ENCODE data around the gene SLC7A5.
A peak's percentile ranks its signal among the peaks of the same experiment; 100 is the strongest.
"Not testable (repeated sequence)": the region's sequence is repeated elsewhere in the genome, so short reads cannot be mapped to it uniquely, and the experiment has no call there.

SLC7A5 gene

DNA sequence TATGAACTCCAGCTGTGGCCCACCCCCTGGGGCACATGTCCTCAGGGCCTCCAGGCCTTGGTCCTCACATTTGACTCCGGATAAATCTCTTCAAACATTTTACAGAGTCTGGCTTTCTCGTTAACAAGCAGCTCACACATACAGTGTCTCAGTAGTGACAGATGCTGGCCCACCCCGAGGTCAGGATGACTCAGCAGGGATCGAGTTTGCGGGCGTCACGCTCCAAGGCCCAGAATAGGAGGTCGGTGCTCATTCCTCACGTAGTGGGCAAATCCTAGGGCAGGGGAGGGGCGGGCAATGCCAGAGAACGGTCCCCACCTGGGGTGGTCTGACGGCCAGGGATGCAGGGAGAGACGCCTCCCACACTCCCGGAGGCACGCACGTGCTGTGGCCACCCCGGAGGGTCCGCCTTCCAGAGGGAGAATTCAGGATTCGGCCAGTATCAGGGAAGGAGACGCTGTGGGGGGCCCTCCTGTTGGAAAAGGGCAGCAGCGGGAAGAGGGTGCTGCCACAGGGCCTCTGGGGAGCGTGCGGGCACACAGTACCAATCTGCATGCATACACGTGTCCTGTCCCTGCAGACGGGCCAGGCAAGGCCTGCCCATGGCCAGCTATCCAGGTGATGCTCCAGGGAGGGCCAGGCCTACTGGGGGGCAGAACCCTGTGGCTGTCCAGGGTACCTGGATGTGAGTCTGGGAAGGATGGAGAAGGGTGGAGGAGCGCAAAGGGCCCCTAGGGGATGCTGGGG lies 8.6 kb downstream of the SLC7A5 start:
- in situ Hi-C loops (cut with HindIII; ENCODE audit: low pct_ligation_motif_present, low sequenced_read_pairs): no loop called here
- TF ChIP-seq CTCF (IDR thresholded peaks at IDR 0.05; ENCODE audit: low read depth, low read length, missing control alignments): no peak
- Histone ChIP-seq H3K4me3 (ENCODE audit: low read depth, low read length) (no peak overlapping the region), H3K36me3 (replicated peaks) (peaks cover 65% of the 10 kb centered on the region), H3K27me3 (replicated peaks) (no peaks in the 10 kb centered on the region), H3K27ac (peak overlapping the region; percentile 51)
- peak; percentile 80 for DNase-seq

- DNase-seq; H3K4me3 ChIP-seq (ENCODE audit: low read depth, low read length); in situ Hi-C loops (cut with HindIII; ENCODE audit: low pct_ligation_motif_present, low sequenced_read_pairs); H3K27me3 ChIP-seq (replicated peaks); H3K27ac ChIP-seq: not testable (repeated sequence)
- peaks cover 66% of the 10 kb centered on the region for H3K36me3 ChIP-seq (replicated peaks)
Measured at GRCh38 chr16:87858151-87858993, 10.9 kb downstream of the SLC7A5 start.

- Histone ChIP-seq H3K27ac (peak overlapping the region; percentile 60), H3K36me3 (replicated peaks) (peaks cover 66% of the 10 kb centered on the region), H3K27me3 (replicated peaks) (no peaks in the 10 kb centered on the region), H3K4me3 (ENCODE audit: low read depth, low read length) (no peak overlapping the region)
- DNase-seq: no peak
- TF ChIP-seq CTCF (IDR thresholded peaks at IDR 0.05; ENCODE audit: low read depth, low read length, missing control alignments): no peak
- in situ Hi-C loops (cut with HindIII; ENCODE audit: low pct_ligation_motif_present, low sequenced_read_pairs): no loop called here
Measured at GRCh38 chr16:87856791-87857228, 12.5 kb downstream of the SLC7A5 start.

- H3K4me3 ChIP-seq (ENCODE audit: low read depth, low read length): no peak overlapping the region
- DNase-seq: peak; percentile 63
- in situ Hi-C loops (cut with HindIII; ENCODE audit: low pct_ligation_motif_present, low sequenced_read_pairs): no loop called here
- no peaks in the 10 kb centered on the region for H3K27me3 ChIP-seq (replicated peaks)
- H3K36me3 ChIP-seq (replicated peaks): peaks cover 66% of the 10 kb centered on the region
- no peak for TF ChIP-seq CTCF (IDR thresholded peaks at IDR 0.05; ENCODE audit: low read depth, low read length, missing control alignments)
- peak overlapping the region; percentile 60 for H3K27ac ChIP-seq
Measured at GRCh38 chr16:87855852-87856715, 13.2 kb downstream of the SLC7A5 start.

DNA sequence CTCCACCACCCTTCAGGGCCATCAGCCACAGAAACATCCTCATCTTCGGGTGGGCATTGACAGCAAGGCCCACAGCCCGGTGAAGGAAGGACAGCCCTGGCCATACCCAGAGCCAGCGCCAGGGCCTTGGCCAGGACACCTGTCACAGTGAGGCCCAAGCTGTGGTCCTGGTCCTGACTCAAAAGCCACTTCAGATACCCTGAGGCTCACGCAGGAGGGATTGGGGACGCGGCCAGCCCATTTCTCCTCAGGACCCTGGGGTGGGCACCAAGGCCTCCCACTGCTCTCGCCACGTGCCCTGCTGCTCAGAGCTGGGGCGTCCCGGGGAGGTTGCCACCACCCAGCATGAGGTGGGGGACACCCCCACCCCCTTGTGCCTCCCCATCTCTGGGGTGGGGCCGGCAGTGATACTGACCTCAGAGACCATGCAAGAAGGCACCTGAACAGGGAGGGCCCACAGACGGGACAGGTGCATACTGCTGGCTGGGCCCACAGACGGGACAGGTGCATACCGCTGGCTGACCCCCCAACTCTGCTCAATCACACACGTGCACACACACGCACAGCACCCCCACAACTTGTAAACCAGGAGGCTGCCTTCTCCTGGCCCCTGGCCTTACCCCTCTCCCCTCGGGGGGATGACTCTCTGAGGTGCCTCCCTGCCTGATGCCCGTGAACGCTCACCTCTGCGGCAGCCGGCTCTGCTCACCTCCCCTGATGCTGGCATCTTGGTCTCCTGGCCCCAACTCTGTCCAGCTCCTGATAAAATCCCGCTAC lies 14.2 kb downstream of the SLC7A5 start:
- H3K27ac ChIP-seq: no peak overlapping the region
- H3K27me3 ChIP-seq (replicated peaks): no peaks in the 10 kb centered on the region
- H3K36me3 ChIP-seq (replicated peaks): peaks cover 69% of the 10 kb centered on the region
- TF ChIP-seq CTCF (IDR thresholded peaks at IDR 0.05; ENCODE audit: low read depth, low read length, missing control alignments): no peak
- no peak for DNase-seq
- no peak overlapping the region for H3K4me3 ChIP-seq (ENCODE audit: low read depth, low read length)
- in situ Hi-C loops (cut with HindIII; ENCODE audit: low pct_ligation_motif_present, low sequenced_read_pairs): no loop called here

Measured in brain microvascular endothelial cell (primary cell).